Stimulated activated CD4-positive, alpha-beta T cell treated with anti-CD3 and anti-CD28 coated beads, Interleukin-15, amount 100 ng/mL, for 1 hour (primary cell): ENCODE data around the gene BCO2.

Source experiments
- DNase-seq, 2 donors: peaks; one replicate each; pipeline ENCODE4 v3.0.0-alpha.2; 2020; ENCODE audit warnings: low read depth in 1 of 2, low spot score in 1 of 2

BCO2 gene

DNA sequence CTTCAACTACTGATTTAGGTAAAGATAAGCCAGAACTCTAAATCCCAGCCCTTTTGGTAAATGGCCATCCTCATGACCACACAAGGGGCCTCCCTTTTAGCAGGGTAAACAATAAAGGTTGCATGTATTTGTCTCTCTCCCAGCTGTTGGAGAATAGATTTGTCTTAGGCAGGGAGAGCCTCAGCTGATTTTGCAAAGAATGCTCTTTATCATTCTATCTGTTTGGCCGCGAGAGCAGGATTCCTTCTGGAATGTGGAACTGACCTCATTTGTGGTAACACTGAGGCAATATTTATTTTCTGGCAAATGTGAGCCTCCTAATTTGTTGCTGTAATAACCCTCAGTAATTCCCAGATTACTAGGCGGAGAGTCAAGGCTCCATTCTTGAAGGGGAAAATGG, 66.2 kb downstream of the BCO2 start:
- no peak for DNase-seq

- no peak for DNase-seq
Observed at GRCh38 chr11:112247201-112247600, 71.9 kb downstream of the BCO2 start.

DNA sequence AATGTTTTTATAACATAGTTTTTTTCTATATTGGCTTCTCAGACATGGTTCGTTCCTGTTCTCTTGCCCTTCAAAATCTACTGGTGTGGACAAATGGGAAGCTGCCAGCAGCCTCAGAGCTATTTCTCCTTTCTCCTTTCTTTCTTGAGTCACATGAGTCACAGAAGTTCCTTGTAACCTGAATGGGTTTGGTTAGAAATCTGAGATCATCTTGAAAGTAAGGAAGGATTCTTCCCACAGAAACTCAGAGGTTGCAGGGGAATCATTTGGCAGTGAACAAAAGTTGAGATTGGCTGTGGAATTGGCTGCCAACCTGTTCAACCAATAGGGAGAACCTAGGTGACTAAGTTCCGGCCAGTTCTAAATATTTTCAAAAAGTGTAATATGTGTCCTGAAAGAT, 72.9 kb downstream of the BCO2 start:
- no peak for DNase-seq

- DNase-seq, result no peak
Observed at GRCh38 chr11:112249871-112250610, 74.7 kb downstream of the BCO2 start.

- DNase-seq, result no peak
Observed at GRCh38 chr11:112253605-112254242, 78.4 kb downstream of the BCO2 start.

DNA sequence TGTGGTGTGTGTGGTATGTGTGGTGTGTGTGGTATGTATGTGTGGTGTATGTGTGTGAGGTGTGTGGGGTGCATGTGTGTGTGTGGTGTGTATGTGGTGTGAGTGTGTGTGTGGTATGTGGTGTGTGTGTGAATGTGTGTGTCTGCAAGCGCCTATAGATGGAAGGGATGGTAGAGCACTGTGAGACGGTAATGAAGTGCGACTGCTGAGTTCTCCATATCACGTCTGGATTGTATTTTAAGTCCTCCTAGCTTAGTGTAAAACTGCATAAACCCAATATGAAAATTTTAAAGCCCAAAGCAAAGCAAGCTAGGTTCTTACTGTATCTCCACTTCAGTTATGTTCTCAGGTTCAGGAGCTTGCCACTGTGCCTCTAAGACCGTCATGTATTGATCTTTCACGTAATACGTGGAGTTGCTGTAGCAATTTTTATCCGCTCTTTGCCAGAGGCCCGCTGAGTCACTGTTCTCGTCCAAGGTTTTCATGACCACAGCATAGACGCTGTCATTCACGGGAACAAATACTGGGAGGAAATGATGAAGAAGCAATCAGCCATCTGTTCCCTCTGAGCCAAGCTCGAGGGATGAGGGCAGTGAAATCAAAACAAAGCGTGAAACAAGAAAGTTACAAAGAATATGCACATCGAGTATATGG, 79.9 kb downstream of the BCO2 start:
- DNase-seq, result no peak

GRCh38 chr11:112260490-112260889, 85.2 kb downstream of the BCO2 start, which contains the start of gene PLET1:
PLET1 (minus strand) TSS chr11:112260860; CDS start chr11:112260589, 271 bp downstream.
- no peak for DNase-seq

GRCh38 chr11:112265659-112266409, 90.5 kb downstream of the BCO2 start:
- no peak for DNase-seq

DNA sequence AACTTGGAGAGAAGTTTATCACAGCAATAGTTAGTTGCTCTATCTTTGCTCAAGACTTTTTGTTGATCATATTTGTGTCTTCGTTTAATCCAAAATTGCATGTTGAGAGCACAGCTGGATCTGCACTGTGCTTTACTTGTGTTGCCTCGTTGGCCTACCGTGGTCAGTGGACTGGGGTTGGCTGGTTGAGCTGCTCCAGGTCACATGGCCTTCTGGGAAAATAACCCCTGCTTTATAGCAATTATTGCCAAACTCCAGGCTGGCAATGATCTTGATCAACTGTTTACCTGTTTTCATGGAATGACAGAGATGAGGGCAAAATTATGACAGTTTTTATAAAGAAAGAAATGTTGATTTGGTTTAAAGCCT, 91.1 kb downstream of the BCO2 start:
- no peak for DNase-seq

GRCh38 chr11:112267188-112267591, 91.9 kb downstream of the BCO2 start:
- no peak for DNase-seq

- DNase-seq, result no peak
Observed at GRCh38 chr11:112268406-112268805, 93.1 kb downstream of the BCO2 start.
